Tibial nerve (tissue), 4 donors: ENCODE measurements around the gene SEC16B.

Experiments used
- CTCF ChIP-seq, 5 experiments: fragments of 200-600 bp in 3 of 5; fragments of 450-650 bp in 2 of 5; sonication (generic) in 3 of 5; IDR thresholded peaks; one replicate each; pipeline ENCODE4 v1.5.1; 2016 to 2019; ENCODE audit warnings: antibody characterized with exemption in 5 of 5, mild to moderate bottlenecking in 3 of 5, moderate library complexity in 2 of 5
- EP300 ChIP-seq, 2 donors: sonication (generic); formaldehyde crosslinking; IDR thresholded peaks; one replicate each; pipeline ENCODE4 v1.6.1; 2017; ENCODE audit warnings: antibody characterized with exemption in 2 of 2, mild to moderate bottlenecking in 1 of 2
- POLR2A ChIP-seq, 2 donors: fragments of 450-650 bp; IDR thresholded peaks; one replicate each; pipeline ENCODE4 v1.6.1; 2017; ENCODE audit warnings: antibody characterized with exemption in 2 of 2, mild to moderate bottlenecking in 2 of 2, moderate library complexity in 2 of 2

GRCh38 chr1:177902266-177902665, 67.6 kb downstream of the SEC16B start:
- TF ChIP-seq EP300 (IDR thresholded peaks at IDR 0.05), result no peak
- TF ChIP-seq CTCF (IDR thresholded peaks at IDR 0.05), result no peak
- TF ChIP-seq POLR2A (IDR thresholded peaks at IDR 0.05), result no peak
